Cardiac septum (tissue), 1 donor: Measurements from ENCODE around the gene GOPC. TPM values are rescaled to one million over a fixed set of nuclear protein-coding genes. Genes with fewer than 3 reads are reported as not detected.
A peak's percentile ranks its signal among the peaks of the same experiment; 100 is the strongest.

Experiments used
- DNase-seq: peaks from one replicate; pipeline ENCODE4 v3.0.0-alpha.2; 2020; ENCODE audit warnings: low spot score
- intact Hi-C: fragments of 100-400 bp; cut with DNase I; formaldehyde crosslinking; loops from one replicate; pipeline ENCODE4 v1.14.0; 2022
- total RNA-seq: library from RNA; stranded (reverse); fragmentation: NEBNext Ultra II Directional; extraction: Animal tissue kit (Norgen Biotek cat#: 25700); gene quantifications from one replicate; pipeline ENCODE4 v1.2.1, GENCODE V29; 2021
- donor health status: DM: no; HTN: no; CAD: no.

GOPC gene
- total RNA-seq, 1 donor from 2014 or later: 27.5 TPM

- intact Hi-C loops: no loop called here
- no peak for DNase-seq
Measured at GRCh38 chr6:117553142-117553541, 49.2 kb downstream of the GOPC start.

GRCh38 chr6:117552618-117553017, 49.7 kb downstream of the GOPC start:
- intact Hi-C loops: no loop called here
- DNase-seq: no peak

GRCh38 chr6:117550618-117551242, 51.6 kb downstream of the GOPC start:
- intact Hi-C loops: no loop called here
- DNase-seq: no peak

GRCh38 chr6:117550078-117550600, 52.2 kb downstream of the GOPC start:
- no peak for DNase-seq
- intact Hi-C loops: no loop called here

GRCh38 chr6:117549611-117550010, 52.7 kb downstream of the GOPC start:
- intact Hi-C loops: loop anchor here (5.0 kb wide), 1 partner anchor 53 kb away; the partner anchor contains the start of gene GOPC
- no peak for DNase-seq

- no peak for DNase-seq
- intact Hi-C loops: loop anchor here (5.0 kb wide), 1 partner anchor 53 kb away; the partner anchor contains the start of gene GOPC
Measured at GRCh38 chr6:117548797-117549301, 53.5 kb downstream of the GOPC start.

GRCh38 chr6:117547688-117548621, 54.4 kb downstream of the GOPC start:
- peak; percentile 88 for DNase-seq
- intact Hi-C loops: loop anchor here (5.0 kb wide), 1 partner anchor 54 kb away; the partner anchor contains the start of gene GOPC

- no peak for DNase-seq
- intact Hi-C loops: loop anchor here (5.0 kb wide), 1 partner anchor 56 kb away; the partner anchor contains the start of gene GOPC
Measured at GRCh38 chr6:117546674-117547073, 55.6 kb downstream of the GOPC start.

GRCh38 chr6:117545161-117545595, 57.1 kb downstream of the GOPC start:
- DNase-seq: no peak
- intact Hi-C loops: loop anchor here (5.0 kb wide), 1 partner anchor 57 kb away; the partner anchor contains the start of gene GOPC

- intact Hi-C loops: loop anchor here (5.0 kb wide), 1 partner anchor 58 kb away; the partner anchor contains the start of gene GOPC
- no peak for DNase-seq
Measured at GRCh38 chr6:117544716-117545115, 57.6 kb downstream of the GOPC start.

- intact Hi-C loops: no loop called here
- DNase-seq: no peak
Measured at GRCh38 chr6:117542493-117542892, 59.8 kb downstream of the GOPC start.

GRCh38 chr6:117540670-117541069, 61.6 kb downstream of the GOPC start:
- no peak for DNase-seq
- intact Hi-C loops: no loop called here

GRCh38 chr6:117538615-117539014, 63.7 kb downstream of the GOPC start:
- no peak for DNase-seq
- intact Hi-C loops: no loop called here

- intact Hi-C loops: no loop called here
- DNase-seq: no peak
Measured at GRCh38 chr6:117536317-117536716, 66.0 kb downstream of the GOPC start.

GRCh38 chr6:117534974-117535373, 67.3 kb downstream of the GOPC start:
- intact Hi-C loops: no loop called here
- no peak for DNase-seq

- DNase-seq: no peak
- intact Hi-C loops: no loop called here
Measured at GRCh38 chr6:117533775-117534174, 68.5 kb downstream of the GOPC start.

GRCh38 chr6:117531809-117532725, 70.2 kb downstream of the GOPC start:
- DNase-seq: no peak
- intact Hi-C loops: no loop called here

GRCh38 chr6:117531346-117531745, 71.0 kb downstream of the GOPC start:
- DNase-seq: no peak
- intact Hi-C loops: no loop called here
